Heart left ventricle (tissue), 13 donors: ENCODE data around the gene ATP2B2.

Experiments used
- CTCF ChIP-seq, 12 donors: fragments of 200-600 bp; sonication (generic) in 4 of 12; IDR thresholded peaks; one replicate each; pipeline versions ENCODE4 v1.5.0 to v1.8.0; 2018 to 2022; ENCODE audit warnings: antibody characterized with exemption in 12 of 12, mild to moderate bottlenecking in 5 of 12
- POLR2A ChIP-seq, 2 donors: fragments of 450-650 bp; IDR thresholded peaks; one replicate each; pipeline ENCODE4 v1.6.1; 2017; ENCODE audit warnings: antibody characterized with exemption in 2 of 2, mild to moderate bottlenecking in 2 of 2, moderate library complexity in 2 of 2
- donor health status: ischemic (EF 13 %, LVEDD 7.1; RV severe dilation, severe dysfunction).
- donor health status: DM: no; HTN: yes; CAD: no.
- donor health status: DM: no; HTN: no; CAD: no.
- donor health status: ischemic (EF 25% LVEDD 6.9; RV normal size, moderate dysfunction).
- donor health status: ischemic (EF 25% LVEDD 5.7; RV mildly dilated, moderate dysfunction).
- donor health status: ischemic (EF 35%, LVEDD 5.7; RV mildly dilated, moderate dysfunction).
- donor health status: nonischemic (EF 11% LVEDD 7.7; RV severe dilation, severe dysfunction).
- donor health status: DM: yes; HTN: yes; CAD: no.
- donor health status: PGD.
- donor health status: ischemic (EF 29% LVEDD 5.4; RV normal size, mild dysfunction).
- donor health status: nonischemic (EF 23%, LVEDD 6.1; RV moderate dilation, normal function).

GRCh38 chr3:10521772-10522441 is 16.5 kb upstream of the ATP2B2 start:
- no peak for TF ChIP-seq POLR2A (IDR thresholded peaks at IDR 0.05)
- TF ChIP-seq CTCF (IDR thresholded peaks at IDR 0.05) = no peak
